MM.1S (cell line): ENCODE results near the gene RAD51C.

Experiments
- EZH2 ChIP-seq: fragments of 300-600 bp; sonication (generic); optimal IDR thresholded peaks from 2 replicates; pipeline ENCODE3; 2017; ENCODE audit warnings: low read depth, mild to moderate bottlenecking, antibody characterized with exemption, low read length, mixed read lengths
- EZH2phosphoT487 ChIP-seq: fragments of 300-600 bp; sonication (generic); IDR thresholded peaks from 2 replicates; pipeline ENCODE4 v1.6.1; 2018; ENCODE audit warnings: antibody characterized with exemption, low read length
- TF ChIP-seq, protein P1 (sequence below): fragments of 300-600 bp; sonication (generic); IDR thresholded peaks from 2 replicates; pipeline ENCODE4 v1.5.1; 2016; ENCODE audit warnings: antibody characterized with exemption, low read length, mixed read lengths

DNA sequence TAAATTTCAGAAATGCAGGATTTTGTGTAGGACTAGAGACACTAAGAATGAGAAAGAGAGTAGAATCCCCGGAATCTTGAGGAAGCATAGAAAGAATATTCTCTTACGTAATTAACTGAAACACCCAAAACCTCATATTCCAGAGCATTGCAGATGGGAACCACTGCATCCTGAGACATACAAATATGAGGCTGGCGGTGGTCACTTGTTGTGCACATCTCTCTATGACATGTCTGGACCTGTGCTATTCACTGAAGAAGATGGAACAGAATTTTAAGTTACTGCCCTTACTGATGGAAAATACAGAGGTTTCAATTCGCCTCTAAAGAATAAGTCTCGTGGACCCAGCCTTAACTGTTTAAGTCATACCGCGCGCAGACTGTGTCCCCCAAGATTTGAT, 806 bp downstream of the RAD51C start:
- TF ChIP-seq, protein P1, sequence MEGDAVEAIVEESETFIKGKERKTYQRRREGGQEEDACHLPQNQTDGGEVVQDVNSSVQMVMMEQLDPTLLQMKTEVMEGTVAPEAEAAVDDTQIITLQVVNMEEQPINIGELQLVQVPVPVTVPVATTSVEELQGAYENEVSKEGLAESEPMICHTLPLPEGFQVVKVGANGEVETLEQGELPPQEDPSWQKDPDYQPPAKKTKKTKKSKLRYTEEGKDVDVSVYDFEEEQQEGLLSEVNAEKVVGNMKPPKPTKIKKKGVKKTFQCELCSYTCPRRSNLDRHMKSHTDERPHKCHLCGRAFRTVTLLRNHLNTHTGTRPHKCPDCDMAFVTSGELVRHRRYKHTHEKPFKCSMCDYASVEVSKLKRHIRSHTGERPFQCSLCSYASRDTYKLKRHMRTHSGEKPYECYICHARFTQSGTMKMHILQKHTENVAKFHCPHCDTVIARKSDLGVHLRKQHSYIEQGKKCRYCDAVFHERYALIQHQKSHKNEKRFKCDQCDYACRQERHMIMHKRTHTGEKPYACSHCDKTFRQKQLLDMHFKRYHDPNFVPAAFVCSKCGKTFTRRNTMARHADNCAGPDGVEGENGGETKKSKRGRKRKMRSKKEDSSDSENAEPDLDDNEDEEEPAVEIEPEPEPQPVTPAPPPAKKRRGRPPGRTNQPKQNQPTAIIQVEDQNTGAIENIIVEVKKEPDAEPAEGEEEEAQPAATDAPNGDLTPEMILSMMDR = no peak
- TF ChIP-seq EZH2phosphoT487 (no peak), EZH2 (no peak)
